Head of caudate nucleus (tissue), 42 donors: ENCODE results near the gene MLIP.
"Not testable (repeated sequence)": the region's sequence is repeated elsewhere in the genome, so short reads cannot be mapped to it uniquely, and the experiment has no call there.

ENCODE experiments used
- DNase-seq, 42 donors: peaks; one replicate each; pipeline versions ENCODE4 v3.0.0 to v3.0.0-alpha.2; 2020 to 2021; ENCODE audit warnings: mixed read lengths in 7 of 42
- intact Hi-C: fragments of 100-400 bp; cut with DNase I; formaldehyde crosslinking; loops from one replicate; pipeline ENCODE4 v1.15.0; 2022

MLIP gene

GRCh38 chr6:54111341-54112045, at the start of gene MLIP:
Gene MLIP, plus strand, starts transcription at chr6:54111443. Its CDS starts 37 bp downstream, at chr6:54111480.
- intact Hi-C loops = no loop called here
- DNase-seq = no peak

- DNase-seq = no peak
- intact Hi-C loops = no loop called here
Observed at GRCh38 chr6:54063228-54063539, 48.1 kb upstream of the MLIP start.

GRCh38 chr6:54068694-54069093, 42.5 kb upstream of the MLIP start:
- no peak for DNase-seq
- intact Hi-C loops = no loop called here

- intact Hi-C loops = no loop called here
Observed at GRCh38 chr6:54070025-54070424, 41.2 kb upstream of the MLIP start.

GRCh38 chr6:54071821-54072340, 39.4 kb upstream of the MLIP start:
- no peak for DNase-seq
- intact Hi-C loops = no loop called here

More at GRCh38 chr6:54070025-54070424, 41.2 kb upstream of the MLIP start:
- no peak for DNase-seq

- intact Hi-C loops = no loop called here
- no peak for DNase-seq
Observed at GRCh38 chr6:54072635-54073313, 38.5 kb upstream of the MLIP start.

GRCh38 chr6:54073487-54073886, 37.8 kb upstream of the MLIP start:
- DNase-seq = no peak
- intact Hi-C loops = no loop called here

- DNase-seq = peak in 2 of 42 donors; percentile 8 to 42
Observed at GRCh38 chr6:54074109-54074508, 37.1 kb upstream of the MLIP start.

GRCh38 chr6:54074578-54075195, 36.6 kb upstream of the MLIP start:
- DNase-seq = no peak
- intact Hi-C loops = no loop called here

More at GRCh38 chr6:54074109-54074508, 37.1 kb upstream of the MLIP start:
- intact Hi-C loops = no loop called here

- intact Hi-C loops = no loop called here
- no peak for DNase-seq
Observed at GRCh38 chr6:54076159-54076789, 35.0 kb upstream of the MLIP start.

- intact Hi-C loops, DNase-seq: not testable (repeated sequence)
Observed at GRCh38 chr6:54081499-54081898, 29.7 kb upstream of the MLIP start.

- intact Hi-C loops = no loop called here
- no peak for DNase-seq
Observed at GRCh38 chr6:54083287-54083686, 28.0 kb upstream of the MLIP start.

- intact Hi-C loops = no loop called here
Observed at GRCh38 chr6:54084231-54084630, 27.0 kb upstream of the MLIP start.

GRCh38 chr6:54085047-54085446, 26.2 kb upstream of the MLIP start:
- DNase-seq = no peak
- intact Hi-C loops = no loop called here

More at GRCh38 chr6:54084231-54084630, 27.0 kb upstream of the MLIP start:
- no peak for DNase-seq

GRCh38 chr6:54085541-54085940, 25.7 kb upstream of the MLIP start:
- peak in 15 of 42 donors; percentile 8 to 51 (median 27) for DNase-seq
- intact Hi-C loops = no loop called here

- intact Hi-C loops = no loop called here
- no peak for DNase-seq
Observed at GRCh38 chr6:54086439-54086838, 24.8 kb upstream of the MLIP start.

GRCh38 chr6:54087721-54088120, 23.5 kb upstream of the MLIP start:
- no peak for DNase-seq
- intact Hi-C loops = no loop called here

- intact Hi-C loops = no loop called here
- no peak for DNase-seq
Observed at GRCh38 chr6:54093326-54093948, 17.8 kb upstream of the MLIP start.

- no peak for DNase-seq
- intact Hi-C loops = no loop called here
Observed at GRCh38 chr6:54094293-54094692, 16.9 kb upstream of the MLIP start.
